CD4-positive, alpha-beta T cell treated with Interleukin-17A for 1 hour (primary cell): Measurements from ENCODE around the gene TMCC2.
"Not testable (repeated sequence)": the region's sequence is repeated elsewhere in the genome, so short reads cannot be mapped to it uniquely, and the experiment has no call there.

Experiments used
- DNase-seq: peaks from one replicate; pipeline ENCODE4 v3.0.0-alpha.2; 2020

The TMCC2 gene

DNA sequence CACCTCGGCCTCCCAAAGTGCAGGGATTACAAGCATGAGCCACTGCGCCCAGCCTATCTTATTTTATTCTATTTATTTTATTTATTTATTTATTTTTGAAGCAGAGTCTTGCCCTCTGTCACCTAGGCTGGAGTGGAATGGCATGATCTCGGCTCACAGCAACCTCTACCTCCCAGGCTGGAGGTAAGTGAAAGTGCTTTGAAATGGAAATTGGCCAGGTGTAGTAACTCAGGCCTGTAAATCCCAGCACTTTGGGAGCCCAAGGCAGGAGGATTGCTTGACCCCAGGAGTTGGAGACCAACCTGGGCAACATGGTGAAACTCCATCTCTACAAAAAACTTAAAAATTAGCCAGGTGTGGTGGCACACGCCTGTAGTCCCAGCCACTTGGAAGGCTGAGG is 11.2 kb upstream of the TMCC2 start:
- DNase-seq: no peak

DNA sequence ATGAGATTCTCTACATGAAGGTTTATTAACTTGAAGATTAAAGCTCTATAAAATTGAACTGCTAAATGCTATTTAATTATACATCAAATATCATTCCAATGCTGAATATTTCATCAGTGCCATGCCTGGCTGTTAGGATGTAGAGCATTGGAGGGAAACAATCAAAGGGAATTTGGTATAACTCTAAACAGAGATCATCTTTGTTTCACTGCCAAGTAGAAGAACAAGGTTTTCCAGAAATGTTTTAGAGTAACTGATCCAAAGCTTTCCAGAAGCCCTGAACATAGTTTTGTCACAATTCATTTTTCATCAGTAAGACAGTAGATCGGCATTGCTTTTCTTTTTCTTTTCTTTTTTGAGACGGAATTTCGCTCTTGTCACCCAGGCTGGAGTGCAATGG is 10.3 kb upstream of the TMCC2 start:
- no peak for DNase-seq

DNA sequence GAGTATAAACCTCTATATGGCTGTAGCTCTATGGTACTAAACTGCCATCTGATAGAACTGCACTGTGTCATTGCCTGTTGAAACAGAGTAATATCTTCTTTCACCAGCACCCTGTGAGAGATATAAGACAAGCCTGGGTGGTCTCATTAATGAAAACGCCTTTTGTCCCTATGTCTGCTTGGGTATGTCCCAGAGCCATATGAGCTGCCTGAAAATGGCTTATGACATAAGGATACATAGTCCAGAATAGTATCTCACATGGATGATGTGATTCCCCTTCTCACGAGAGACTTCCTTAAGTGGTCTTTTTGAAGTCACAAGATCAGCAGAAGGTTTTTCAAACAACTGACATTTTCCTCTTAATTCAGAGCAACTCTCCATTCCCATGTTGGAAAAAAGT is 7.3 kb upstream of the TMCC2 start:
- no peak for DNase-seq

DNA sequence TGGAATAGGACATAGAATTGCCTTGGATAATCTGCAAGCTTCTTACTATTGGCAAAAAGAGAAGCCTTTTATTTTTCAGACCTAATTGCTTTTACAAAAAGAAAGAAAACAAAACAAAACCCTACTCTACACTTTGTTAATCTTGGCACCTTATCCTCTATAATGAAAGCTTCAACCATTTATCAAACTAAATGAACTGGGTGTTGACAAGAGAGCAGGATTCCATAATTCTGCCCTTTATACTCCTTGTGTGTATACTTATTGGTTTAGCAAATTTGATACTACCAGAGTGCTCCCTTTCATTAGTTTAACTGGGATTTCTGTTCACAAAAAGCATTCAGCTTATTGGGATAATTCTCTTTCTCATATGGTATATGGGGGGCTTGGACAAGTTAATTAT is 3.0 kb upstream of the TMCC2 start:
- no peak for DNase-seq

DNA sequence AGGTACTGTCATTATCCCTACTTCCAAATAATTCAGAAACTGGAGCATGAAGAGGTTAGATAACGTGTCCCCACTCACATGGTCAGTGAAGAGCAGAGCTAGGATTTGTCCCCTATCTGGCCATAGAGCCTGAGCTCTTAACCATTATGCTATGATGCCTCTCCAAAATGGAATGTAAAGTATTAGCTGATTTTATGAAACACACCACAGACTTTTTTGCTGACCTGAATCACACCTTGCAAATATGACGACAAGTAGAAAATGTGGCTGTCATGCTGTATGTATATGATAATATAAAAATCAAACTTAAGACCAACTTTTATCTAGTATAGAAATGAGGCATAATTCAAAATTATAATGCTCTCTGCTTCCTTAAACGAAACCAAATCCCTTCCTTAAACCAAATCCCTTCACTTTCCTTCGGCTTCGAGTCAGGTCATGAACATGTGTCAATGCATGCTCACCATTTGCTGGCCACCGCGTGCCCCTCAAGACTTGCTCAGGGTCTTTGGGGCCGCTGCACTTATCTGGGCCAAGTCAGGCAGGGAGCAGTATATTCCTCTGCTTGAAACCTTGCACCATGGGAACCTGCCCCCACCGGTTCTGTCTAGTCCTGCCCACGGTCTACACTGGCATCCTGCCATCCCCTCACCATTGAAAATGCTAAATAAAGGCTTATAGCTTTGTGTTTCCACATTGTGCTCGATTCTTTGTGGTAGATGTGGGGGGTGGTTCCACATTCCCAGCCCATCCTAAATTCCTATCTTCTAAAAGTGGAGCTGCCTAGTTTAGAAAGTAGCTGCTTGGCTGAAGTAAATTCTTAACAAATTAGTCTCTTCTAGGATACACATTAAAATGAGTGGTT is 1.6 kb upstream of the TMCC2 start:
- no peak for DNase-seq

DNA sequence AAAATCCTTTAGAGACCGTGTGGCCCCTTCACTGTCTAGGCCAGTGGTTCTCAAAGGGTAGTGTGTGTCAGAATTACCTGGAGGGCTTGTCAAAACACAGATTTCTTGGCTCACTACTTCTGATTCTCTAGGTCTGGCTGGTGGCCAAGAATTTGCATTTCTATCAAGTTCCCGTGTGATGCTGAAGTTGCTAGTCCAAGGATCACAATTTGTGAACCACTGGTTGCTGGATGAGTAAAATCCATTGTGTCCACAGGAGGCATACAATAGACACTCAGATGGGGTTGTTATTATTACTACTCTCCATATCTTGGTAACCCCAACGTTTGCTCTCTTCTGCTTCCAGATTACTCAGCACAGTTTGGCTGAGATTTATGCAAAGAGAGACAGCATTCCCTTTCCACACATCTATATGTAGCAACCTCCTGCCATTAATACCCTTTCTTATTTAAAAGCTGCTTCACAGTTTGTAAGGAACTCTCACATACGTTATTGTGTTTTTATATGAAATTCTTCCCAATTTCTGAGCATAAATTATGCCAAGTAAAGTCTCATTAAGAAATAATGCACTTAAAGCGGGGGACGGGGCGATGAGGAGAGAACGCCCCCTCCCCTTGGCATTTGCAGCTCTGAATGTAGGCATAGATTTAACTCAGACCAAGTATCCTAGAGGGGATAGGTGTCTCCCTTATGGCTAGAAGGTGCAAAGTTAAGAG is 720 bp upstream of the TMCC2 start:
- no peak for DNase-seq

DNA sequence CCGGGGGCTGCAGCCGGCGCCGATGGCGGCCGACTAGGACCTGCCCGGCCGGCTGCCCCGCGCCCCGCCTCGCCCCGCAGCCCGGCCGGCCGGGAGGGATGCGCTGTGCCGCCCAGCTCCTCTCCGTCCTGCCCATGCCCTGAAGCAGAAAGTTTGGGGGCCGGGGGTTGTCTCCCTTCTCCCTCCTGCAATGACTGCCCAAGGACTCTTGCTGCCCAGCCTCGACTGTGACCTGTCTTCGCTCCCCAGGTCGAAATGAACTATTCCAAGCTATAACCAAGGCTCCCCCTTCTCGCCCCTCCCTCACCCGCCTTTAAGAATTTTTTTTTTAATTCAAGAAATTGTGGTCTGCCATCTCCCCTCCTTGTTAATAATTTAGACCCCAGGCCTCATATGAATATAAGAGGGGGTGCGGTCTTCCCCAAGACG is 361 bp downstream of the TMCC2 start:
- DNase-seq: no peak

DNA sequence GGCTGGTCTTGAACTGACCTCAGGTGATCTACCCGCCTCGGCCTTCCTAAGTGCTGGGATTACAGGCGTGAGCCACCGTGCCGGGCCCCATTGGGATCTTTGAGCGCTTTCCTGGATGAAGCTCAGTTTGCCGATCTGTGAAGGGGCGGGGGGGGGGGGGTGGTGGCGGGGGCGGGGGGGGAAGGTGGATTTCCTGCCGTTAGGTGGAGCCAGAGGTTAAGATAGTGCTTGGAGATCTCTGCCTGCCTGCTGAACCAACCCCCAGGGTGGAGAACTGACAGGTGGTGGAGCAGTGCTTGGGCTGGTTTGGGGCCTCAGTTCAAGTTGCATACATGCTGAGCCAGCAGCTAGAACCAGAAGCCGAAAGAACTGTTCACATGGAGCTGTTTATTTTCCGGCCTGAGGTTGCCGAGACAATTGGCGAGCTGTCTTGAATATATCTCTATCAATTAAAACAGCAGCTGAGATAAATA is 1.7 kb downstream of the TMCC2 start:
- DNase-seq: peak; percentile 81

DNA sequence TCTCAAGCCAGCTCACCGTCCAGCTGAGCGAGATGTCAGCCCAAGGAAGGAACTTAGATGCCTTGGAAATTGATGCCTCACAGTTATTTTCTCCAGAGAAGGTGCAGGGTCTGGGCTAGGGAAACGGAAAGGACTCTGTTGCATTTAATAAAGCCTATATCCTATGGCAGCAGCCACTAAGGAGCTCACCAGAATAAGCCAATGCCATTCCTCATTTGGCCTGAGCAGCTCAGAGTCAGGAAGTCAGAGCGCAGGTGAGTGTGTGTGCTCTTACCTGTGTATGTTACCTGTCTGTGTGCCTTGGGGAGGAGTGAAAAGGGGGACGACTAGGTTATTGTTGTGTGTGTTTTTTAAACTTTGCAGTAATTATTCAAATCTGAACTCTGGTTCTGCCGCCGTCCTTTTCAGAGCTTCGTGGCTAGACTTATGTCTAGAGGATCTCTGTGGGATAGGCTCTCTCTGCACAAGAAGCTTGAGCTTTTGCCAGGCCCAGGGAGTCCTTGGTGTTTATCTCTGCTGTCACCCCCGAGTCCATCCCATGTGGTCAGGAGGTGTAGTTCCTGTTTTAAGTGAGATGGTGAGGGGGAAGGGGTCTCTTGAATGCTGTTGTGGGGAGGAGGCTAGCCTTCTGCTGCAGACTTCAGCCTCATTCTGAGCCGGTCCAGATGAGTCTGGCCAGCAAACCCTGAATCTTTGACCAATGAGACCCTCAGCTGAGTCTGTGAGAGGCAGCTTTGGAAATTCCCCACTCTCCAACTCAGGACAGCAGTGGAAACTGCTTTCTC is 2.4 kb downstream of the TMCC2 start:
- no peak for DNase-seq

DNA sequence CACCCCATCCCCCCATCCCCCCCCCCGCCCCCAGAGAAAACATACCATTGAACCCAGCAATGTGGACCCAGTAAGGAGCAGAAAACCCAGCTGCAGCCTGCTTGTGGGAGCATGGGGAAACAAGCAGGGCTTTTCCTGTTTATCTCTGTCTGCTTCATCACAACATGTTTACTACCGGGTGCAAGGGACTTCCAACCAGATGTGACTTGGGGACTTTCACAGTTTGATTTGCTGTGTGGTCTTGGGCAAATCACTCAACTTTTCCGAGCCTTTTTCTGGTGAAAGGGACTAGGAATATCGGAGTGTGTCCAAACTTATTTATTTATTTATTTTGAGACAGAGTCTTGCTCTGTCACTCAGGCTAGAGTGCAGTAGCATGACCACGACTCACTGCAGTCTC is 3.2 kb downstream of the TMCC2 start:
- no peak for DNase-seq

DNA sequence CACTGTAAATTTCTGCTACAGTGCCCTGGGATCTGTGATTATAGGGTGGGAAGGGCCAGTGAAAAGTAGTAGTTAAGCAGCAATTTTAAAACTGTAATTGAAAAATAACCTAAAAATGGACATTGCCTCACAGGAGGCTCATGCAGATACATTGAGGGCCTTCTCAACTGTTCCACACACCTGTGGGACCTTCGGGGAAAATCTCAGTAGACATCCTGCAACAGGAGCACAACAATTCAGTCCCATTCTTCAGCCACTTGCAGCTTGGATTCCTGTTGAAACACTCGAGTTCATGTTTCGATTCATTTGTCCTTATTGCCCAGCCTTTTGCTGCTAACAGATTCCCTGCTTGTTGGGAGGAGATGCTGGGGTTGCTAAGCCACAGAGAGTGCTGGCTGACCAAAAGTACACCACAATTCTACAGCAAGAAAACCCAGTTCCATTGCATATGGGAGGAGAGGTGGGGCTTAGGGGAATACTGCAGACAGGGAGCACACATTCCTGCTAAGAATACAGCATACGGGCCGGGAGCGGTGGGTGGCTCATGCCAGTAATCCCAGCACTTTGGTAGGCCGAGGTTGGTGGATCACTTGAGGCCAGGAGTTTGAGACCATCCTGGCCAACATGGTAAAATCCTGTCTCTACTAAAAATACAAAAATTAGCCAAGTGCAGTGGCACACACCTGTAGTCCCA is 4.5 kb downstream of the TMCC2 start:
- no peak for DNase-seq

DNA sequence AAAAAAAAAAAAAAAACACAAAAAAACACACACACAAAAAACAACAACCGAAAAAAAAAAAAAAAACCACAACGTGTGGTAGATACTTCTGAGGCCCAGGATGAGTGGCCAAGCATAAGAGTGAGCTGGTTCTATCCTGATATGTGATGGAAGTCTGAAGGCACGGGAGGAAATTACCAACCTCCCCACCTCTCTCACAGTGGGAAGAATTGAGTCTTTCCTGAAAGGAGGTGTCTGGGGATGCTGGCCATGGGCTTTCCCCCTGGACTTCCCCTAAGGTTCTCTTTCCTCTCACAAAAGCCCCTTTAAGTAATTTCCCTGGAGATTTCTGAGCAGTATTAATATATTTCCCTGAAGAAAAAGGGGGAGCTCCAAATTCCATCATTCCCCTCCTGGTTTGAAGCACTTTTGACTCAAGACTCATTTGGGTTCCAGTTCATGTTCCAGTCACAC is 5.2 kb downstream of the TMCC2 start:
- no peak for DNase-seq

DNA sequence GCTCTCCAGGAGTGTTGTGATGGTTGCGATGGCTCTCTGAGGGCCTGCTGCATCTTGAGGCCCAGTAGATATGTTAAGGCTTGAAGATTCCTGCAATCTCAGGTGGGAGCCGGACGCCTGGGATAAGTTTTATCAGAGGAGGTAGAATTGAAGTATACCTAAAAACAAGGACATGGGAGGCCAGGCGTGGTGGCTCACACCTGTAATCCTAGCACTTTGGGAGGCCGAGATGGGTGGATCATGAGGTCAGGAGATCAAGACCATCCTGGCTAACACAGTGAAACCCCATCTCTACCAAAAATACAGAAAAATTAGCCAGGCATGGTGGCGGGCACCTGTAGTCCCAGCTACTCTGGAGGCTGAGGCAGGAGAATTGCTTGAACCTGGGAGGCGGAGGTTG is 6.2 kb downstream of the TMCC2 start:
- not testable (repeated sequence) for DNase-seq

DNA sequence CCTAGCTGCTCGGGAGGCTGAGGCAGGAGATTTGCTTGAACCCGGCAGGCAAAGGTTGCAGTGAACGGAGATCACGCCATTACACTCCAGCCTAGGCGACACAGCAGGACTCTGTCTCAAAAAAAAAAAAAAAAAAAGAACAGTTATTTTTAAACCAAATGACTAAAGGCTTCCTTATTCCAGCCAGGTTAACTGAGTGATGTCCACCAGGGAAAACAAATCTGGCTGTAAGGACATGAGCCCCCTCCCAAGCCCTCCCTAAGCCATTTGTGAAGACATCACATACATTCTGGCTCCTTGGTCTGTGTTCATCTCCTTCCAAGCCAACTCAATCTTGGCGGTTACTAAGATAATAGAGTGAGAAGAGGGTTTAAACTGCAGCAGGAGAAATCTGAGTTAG is 8.2 kb downstream of the TMCC2 start:
- no peak for DNase-seq

DNA sequence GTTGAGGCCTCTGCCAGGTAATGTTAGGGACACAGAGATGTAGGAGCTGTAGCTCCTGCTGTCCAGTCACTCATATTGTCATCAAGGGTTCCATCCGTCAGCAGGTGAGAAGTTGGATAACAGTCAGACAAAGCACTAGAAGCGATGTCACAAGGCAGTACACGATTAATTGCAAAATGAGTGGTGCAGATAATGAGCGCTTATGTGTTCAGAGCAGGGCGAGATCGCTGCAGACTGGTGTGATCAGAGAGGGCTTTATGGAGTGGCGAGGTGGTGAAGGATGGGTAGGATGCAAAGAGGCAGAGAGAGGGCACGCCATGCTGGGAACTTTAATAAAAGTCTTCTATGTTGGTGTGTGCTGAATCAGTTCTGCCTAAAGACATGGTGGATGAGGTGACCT is 8.8 kb downstream of the TMCC2 start:
- no peak for DNase-seq

DNA sequence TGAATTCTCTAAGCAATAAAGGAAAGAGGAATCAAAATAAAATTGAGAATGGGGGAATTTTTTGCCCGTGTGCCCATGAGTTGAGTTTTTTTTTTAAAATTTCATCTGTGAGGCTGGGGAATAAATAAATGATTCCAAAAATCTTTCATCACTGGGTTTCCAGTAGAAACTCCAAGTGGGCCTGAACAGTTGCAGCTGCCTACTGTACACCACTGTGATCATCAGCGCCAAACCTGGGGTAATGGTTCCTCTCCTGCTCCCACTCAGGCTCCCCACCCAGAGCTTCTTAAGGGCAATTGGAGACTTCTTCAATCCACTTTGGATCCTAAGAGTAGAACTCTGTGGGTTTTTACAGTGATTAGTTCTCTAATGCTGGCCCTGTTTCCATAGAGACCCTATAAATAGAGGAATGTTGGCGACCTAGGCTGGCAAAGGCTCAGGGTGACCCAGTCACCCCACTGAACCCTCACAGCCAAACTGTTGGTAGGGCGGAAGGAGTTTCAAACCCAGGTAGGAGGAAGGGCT is 9.3 kb downstream of the TMCC2 start:
- no peak for DNase-seq

DNA sequence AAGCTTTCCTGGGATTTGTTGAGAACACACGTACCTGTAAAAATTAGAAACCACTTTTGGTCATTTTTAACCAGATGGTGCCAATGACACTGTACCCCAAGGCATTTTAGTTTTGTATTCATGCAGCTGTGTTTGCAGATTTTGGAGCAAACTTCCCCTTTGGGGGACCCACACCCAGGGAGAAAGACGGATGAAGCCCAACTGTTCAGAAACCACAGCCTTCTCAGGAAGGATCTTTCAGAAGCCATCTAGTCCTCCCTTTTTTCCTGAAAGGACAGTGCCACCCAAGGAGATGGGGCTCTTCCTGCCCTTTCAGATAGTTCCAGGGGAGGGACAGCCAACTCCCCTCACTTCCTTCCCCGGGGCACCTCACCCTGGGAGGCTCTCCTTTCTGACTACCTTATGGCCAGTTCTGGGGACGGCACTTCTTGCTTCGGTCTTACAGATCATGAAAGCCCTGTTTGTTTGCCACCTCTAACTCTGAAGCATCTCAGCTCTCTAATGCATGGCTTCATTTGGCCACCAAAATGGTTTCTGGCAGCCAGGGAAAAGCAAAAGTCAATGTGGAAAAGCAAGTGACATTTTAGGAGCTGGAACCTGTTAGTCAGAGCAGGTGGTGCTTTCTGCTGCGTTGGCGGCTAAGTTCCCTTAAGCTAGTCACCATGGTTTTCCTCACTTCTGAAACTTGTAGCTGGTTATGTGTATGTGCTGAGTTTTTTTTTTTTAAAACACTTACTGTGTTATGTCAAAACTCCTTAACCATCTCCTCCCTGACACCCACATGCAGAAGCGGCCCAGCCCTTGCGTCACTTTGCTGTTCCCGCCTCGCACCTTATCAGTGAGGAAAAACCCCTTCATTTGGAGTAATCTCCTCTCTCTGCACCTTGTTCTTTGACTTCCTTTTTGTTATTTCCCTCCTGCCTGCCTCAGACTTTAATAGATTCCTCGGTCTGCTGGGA is 10.1 kb downstream of the TMCC2 start:
- DNase-seq: no peak

DNA sequence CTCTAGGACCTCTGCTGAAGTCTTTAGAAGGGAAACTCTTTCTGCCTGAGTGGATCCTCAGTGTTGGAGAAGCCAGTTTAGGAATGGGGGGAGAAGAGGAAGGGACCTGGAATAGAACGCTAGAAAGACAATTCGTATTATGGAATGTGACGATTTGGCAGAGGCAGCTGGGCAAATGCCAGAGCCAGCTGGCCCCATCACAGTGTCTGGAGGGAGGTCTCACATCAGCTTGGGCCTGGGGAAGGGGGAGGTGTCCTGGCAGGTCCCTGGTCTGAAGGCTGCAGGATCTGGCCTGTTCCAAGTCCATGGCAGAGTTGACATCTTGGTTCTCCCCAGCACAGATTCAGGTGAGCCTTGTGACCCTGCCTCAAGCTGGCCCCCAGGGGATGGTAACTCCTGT is 11.3 kb downstream of the TMCC2 start:
- no peak for DNase-seq

DNA sequence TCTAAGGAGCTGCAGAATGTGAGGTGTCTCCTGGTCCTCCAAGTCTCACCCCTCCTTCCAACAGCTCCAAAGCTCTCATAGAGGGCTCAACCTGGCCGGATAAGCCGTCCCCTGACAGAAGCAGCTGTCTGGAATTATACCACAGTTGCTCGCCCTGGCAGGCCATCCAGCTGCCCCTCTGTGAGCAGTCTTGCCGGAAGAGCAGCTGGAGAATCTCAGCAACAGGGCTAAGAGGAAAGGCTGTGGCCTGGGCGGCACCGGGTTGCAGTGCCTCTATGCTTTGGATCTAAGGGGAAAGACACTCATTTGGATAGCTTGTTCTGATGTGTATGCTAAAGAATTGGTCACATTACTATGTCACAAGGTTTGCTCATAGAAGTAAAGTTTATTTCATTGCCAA is 12.4 kb downstream of the TMCC2 start:
- DNase-seq: no peak

DNA sequence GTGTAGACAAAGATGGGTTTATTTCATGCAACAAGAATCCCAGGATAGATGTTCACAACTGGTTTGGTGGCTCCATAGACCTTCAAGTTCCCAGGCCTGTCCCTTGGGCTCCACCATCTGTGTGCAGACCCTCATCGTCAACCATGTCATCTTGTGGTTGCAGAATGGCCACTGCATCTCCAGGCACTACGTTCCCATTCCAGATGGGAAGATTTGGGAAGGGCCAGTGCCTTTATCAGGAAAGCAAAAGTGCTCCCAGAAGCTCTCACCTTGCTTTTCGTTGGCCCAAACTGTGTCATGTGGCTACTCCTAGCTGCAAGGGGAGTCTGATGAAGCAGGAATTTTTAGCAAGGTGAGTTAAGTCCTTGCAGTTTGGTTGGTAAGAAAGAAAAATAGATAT is 12.8 kb downstream of the TMCC2 start:
- no peak for DNase-seq

DNA sequence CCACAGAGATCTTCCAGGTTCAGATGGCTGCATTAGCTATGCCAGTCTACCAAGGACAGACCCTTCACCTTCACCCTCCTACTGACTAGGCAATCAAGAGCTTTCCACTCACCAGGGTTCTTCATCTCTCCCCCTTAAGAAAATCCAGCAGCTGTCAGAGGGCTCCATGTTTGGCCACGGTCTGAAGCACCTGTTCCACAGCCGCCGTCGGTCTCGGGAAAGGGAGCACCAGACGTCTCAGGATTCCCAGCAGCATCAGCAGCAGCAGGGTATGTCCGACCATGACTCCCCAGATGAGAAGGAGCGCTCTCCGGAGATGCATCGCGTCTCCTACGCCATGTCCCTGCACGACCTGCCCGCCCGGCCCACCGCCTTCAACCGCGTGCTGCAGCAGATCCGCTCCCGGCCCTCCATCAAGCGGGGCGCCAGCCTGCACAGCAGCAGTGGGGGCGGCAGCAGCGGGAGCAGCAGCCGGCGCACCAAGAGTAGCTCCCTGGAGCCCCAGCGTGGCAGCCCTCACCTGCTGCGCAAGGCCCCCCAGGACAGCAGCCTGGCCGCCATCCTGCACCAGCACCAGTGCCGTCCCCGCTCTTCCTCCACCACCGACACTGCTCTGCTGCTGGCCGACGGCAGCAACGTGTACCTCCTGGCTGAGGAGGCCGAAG is 13.8 kb downstream of the TMCC2 start:
- no peak for DNase-seq
